Measurements from ENCODE around the gene RIN1. TPM values are rescaled to one million over a fixed set of nuclear protein-coding genes. Genes with fewer than 3 reads are reported as not detected.
A peak's percentile ranks its signal among the peaks of the same experiment; 100 is the strongest.

The RIN1 gene
- total and polyA plus RNA-seq, 9 of the 15 experiments (the other 6 are each of a cell fraction or from before 2014, with no cell fraction given) = 0.01 to 1.2 (median 0.45) TPM; not detected in 1

GRCh38 chr11:66313321-66314185 lies 22.7 kb downstream of the RIN1 start (continued):
- TF ChIP-seq MBD1 (CRISPR knock-in tag; IDR thresholded peaks at IDR 0.05) (no peak; the same call in 1 of the 2 replicates), ZBTB33 (CRISPR knock-in tag; IDR thresholded peaks at IDR 0.05) (peak; percentile 56; the same call in 1 of the 2 replicates), HOXB6 (CRISPR knock-in tag; IDR thresholded peaks at IDR 0.05; ENCODE audit: borderline replicate concordance) (no peak), CTCF (IDR thresholded peaks at IDR 0.05 in 2 of 3, conservative IDR thresholded peaks at IDR 0.05 in 1 of 3; ENCODE audit: insufficient read depth in 2 of 3, low read depth in 1 of 3, low read length in 3 of 3) (peak in 2 of 3 experiments; percentile 2 to 26; a peak in 1 of 6 replicates), THAP7 (CRISPR knock-in tag; IDR thresholded peaks at IDR 0.05) (no peak), HDAC3 (IDR thresholded peaks at IDR 0.05; ENCODE audit: borderline replicate concordance, partially characterized antibody) (no peak), JUNB (CRISPR knock-in tag; conservative IDR thresholded peaks at IDR 0.05) (no peak), ZNF143 (CRISPR knock-in tag; IDR thresholded peaks at IDR 0.05) (peak; percentile 19; the same call in 1 of the 2 replicates), RB1 (IDR thresholded peaks at IDR 0.05; ENCODE audit: low read depth) (no peak), PHF20 (IDR thresholded peaks at IDR 0.05; ENCODE audit: partially characterized antibody) (no peak), EZH2 (IDR thresholded peaks at IDR 0.05; ENCODE audit: borderline replicate concordance, low read depth, low read length) (no peak), IFI16 (CRISPR knock-in tag; IDR thresholded peaks at IDR 0.05) (no peak), E2F4 (CRISPR knock-in tag; IDR thresholded peaks at IDR 0.05; ENCODE audit: low read depth) (no peak), RFX5 (IDR thresholded peaks at IDR 0.05; ENCODE audit: low read depth, low read length) (no peak), EGR1 (conservative IDR thresholded peaks at IDR 0.05) (peak; percentile 30; the same call in 1 of the 2 replicates), ZNF695 (CRISPR knock-in tag; IDR thresholded peaks at IDR 0.05) (no peak), RBM14 (IDR thresholded peaks at IDR 0.05; ENCODE audit: borderline replicate concordance, insufficient read depth, low read depth, low read length) (0 out of 2 replicates have a peak, but pooled peaks have one; percentile 22), NR4A1 (CRISPR knock-in tag; IDR thresholded peaks at IDR 0.05) (no peak), NR4A1 (tag; IDR thresholded peaks at IDR 0.05) (no peak), MCM7 (IDR thresholded peaks at IDR 0.05) (no peak), ZNF780A (CRISPR knock-in tag; IDR thresholded peaks at IDR 0.05) (no peak)

Data from K562 (cell line).